ENCODE results near the gene MAEA.

- TF ChIP-seq CTCF (IDR thresholded peaks at IDR 0.05; ENCODE audit: insufficient read depth, low read length, poor library complexity, severe bottlenecking) (no peak), EZH2phosphoT487 (conservative IDR thresholded peaks at IDR 0.05; ENCODE audit: low read length) (no peak)
These were observed 37.2 kb downstream of the MAEA start for GRCh38 chr4:1326751-1327525.
